HepG2 (cell line): Measurements from ENCODE around the gene COL25A1. TPM values are rescaled to one million over a fixed set of nuclear protein-coding genes. Genes with fewer than 3 reads are reported as not detected.

ENCODE experiments used
- ATAC-seq: fragments of 200-7000 bp; cut with Tn5 transposase; 3 replicates; pipeline ENCODE4 v1.9.1; 2020; ENCODE audit warnings: mild to moderate bottlenecking, moderate library complexity
- BruUV-seq: library from RNA; stranded (reverse); fragments of 400-500 nt; replicated peaks from 2 replicates; lab custom pipeline; 2021; lab: Mats Ljungman, UMichigan
- CTCF ChIA-PET: fragments of 300-600 bp; formaldehyde crosslinking; extraction: SDS; loops from one replicate; lab custom pipeline; 2021; ENCODE audit warnings: low total read pairs, inconsistent platforms, low intra/inter-chr PET ratio; lab: Yijun Ruan, JAX
- POLR2A ChIA-PET: fragments of 350-600 bp; sonication (Branson Sonifier 250); formaldehyde crosslinking; loops from one replicate; lab custom pipeline; 2020; ENCODE audit warnings: antibody characterized with exemption, inconsistent platforms; lab: Yijun Ruan, JAX
- DNase-seq: peaks from one replicate; pipeline ENCODE4 v3.0.0-alpha.2; 2015; ENCODE audit warnings: low spot score
- FAIRE-seq: peaks from 3 replicates; lab custom pipeline; 2011; peaks lifted over from hg19 to GRCh38; lab: Jason Lieb, UNC
- H2AFZ ChIP-seq: one replicate; pipeline ENCODE4 v1.6.1; 2011; ENCODE audit warnings: low read length, inconsistent platforms
- H3K27ac ChIP-seq: fragments of 300-600 bp; 3 replicates; pipeline ENCODE4 v1.8.0; 2011; ENCODE audit warnings: mixed run types, mild to moderate bottlenecking, mixed read lengths, low read length, inconsistent platforms; ENCODE audit not compliant: insufficient read depth; ENCODE audit errors: extremely low read length
- H3K27me3 ChIP-seq, 2 experiments: fragments of 200-600 bp in 1 of 2; 2 replicates in 1 of 2; 3 replicates in 1 of 2; pipeline versions ENCODE4 v1.6.0 to v1.8.0; 2011; ENCODE audit warnings: low read length in 2 of 2, mild to moderate bottlenecking in 2 of 2, moderate library complexity in 2 of 2, inconsistent platforms in 1 of 2; ENCODE audit not compliant: insufficient read depth in 2 of 2, control insufficient read depth in 1 of 2
- H3K36me3 ChIP-seq, 2 experiments: fragments of 200-600 bp in 1 of 2; replicated peaks in 1 of 2; 2 replicates in 1 of 2; 3 replicates in 1 of 2; pipeline versions ENCODE4 v1.5.1 to v1.8.0; 2011; ENCODE audit warnings: low read length in 2 of 2, inconsistent platforms in 1 of 2; ENCODE audit not compliant: insufficient read depth in 2 of 2, control insufficient read depth in 1 of 2
- H3K4me1 ChIP-seq: 2 replicates; pipeline ENCODE4 v1.5.1; 2012; ENCODE audit warnings: low read length, inconsistent platforms; ENCODE audit not compliant: insufficient read depth
- H3K4me2 ChIP-seq: 2 replicates; pipeline ENCODE4 v1.6.0; 2011; ENCODE audit warnings: low read depth, low read length, inconsistent platforms
- H3K4me3 ChIP-seq, 3 experiments: fragments of 200-600 bp in 1 of 3; sonication (generic), shearing (Covaris generic) in 1 of 3; replicated peaks in 1 of 3; 2 replicates each; pipeline ENCODE4 v1.5.1; 2011 to 2016; ENCODE audit warnings: low read length in 3 of 3, inconsistent platforms in 2 of 3, low read depth in 2 of 3, mild to moderate bottlenecking in 2 of 3, control low read depth in 1 of 3, mixed read lengths in 1 of 3; ENCODE audit not compliant: insufficient read depth in 1 of 3
- H3K79me2 ChIP-seq: one replicate; pipeline ENCODE4 v1.6.1; 2011; ENCODE audit warnings: low read length, inconsistent platforms; ENCODE audit not compliant: insufficient read depth
- H3K9ac ChIP-seq: 2 replicates; pipeline ENCODE4 v1.6.0; 2011; ENCODE audit warnings: mild to moderate bottlenecking, low read depth, low read length, inconsistent platforms; ENCODE audit not compliant: insufficient read depth
- H3K9me3 ChIP-seq: 2 replicates; pipeline ENCODE4 v1.5.1; 2012; ENCODE audit warnings: mild to moderate bottlenecking, low read length
- H4K20me1 ChIP-seq: 2 replicates; pipeline ENCODE4 v1.6.0; 2011; ENCODE audit warnings: inconsistent platforms, mild to moderate bottlenecking, low read length, moderate library complexity; ENCODE audit not compliant: insufficient read depth
- STAG1 ChIP-seq: sonication (generic); formaldehyde crosslinking; IDR thresholded peaks from 2 replicates; pipeline ENCODE4 v1.4.0; 2020; ENCODE audit warnings: missing genetic modification reagents
- ZBTB38 ChIP-seq: sonication (generic); formaldehyde crosslinking; IDR thresholded peaks from 2 replicates; pipeline ENCODE4 v1.5.1; 2020; ENCODE audit warnings: mild to moderate bottlenecking, missing genetic modification reagents
- ZFP41 ChIP-seq: sonication (generic); formaldehyde crosslinking; IDR thresholded peaks from 2 replicates; pipeline ENCODE4 v1.4.0; 2020; ENCODE audit warnings: mild to moderate bottlenecking, missing genetic modification reagents, borderline replicate concordance
- WGBS: methylation state at CpG from one replicate; pipeline ENCODE4 v1.1.6; 2017; ENCODE audit warnings: low lambda C conversion rate; 5-methylcytosine and 5-hydroxymethylcytosine counted together
- in situ Hi-C: cut with HindIII; loops from 2 replicates; pipeline ENCODE4 v1.10.0; 2017; ENCODE audit warnings: low pct_unique_long_range_greater_than_20kb; ENCODE audit not compliant: extremely low pct_ligation_motif_present
- intact Hi-C: fragments of 100-400 bp; cut with micrococcal nuclease; formaldehyde crosslinking; loops from one replicate; pipeline ENCODE4 v1.10.0; 2022; ENCODE audit not compliant: unreplicated experiment
- polyA plus RNA-seq, 8 experiments: library from polyadenylated mRNA; depleted of rRNA in 3 of 8; stranded (reverse) in 7 of 8; unstranded in 1 of 8; fragments of >200 nt; fragmentation: Illumina TruSeq in 4 of 8; extraction: Trizol in 4 of 8; gene quantifications; 2 replicates each; pipeline versions ENCODE4 v1.2.1 to v1.2.3, GENCODE V29; 2011 to 2016; ENCODE audit warnings: low read depth in 4 of 8, missing spikeins in 1 of 8, mixed read lengths in 1 of 8; ENCODE audit not compliant: insufficient read depth in 1 of 8
- total RNA-seq, 5 experiments: library from RNA; depleted of rRNA; stranded (reverse); fragments of >200 nt; fragmentation: Illumina TruSeq; extraction: Trizol; gene quantifications; 2 replicates each; pipeline ENCODE4 v1.2.3, GENCODE V29; 2016; ENCODE audit warnings: low read depth in 1 of 5
- TF ChIP-seq, protein P1 (sequence below): sonication (generic); formaldehyde crosslinking; IDR thresholded peaks from 2 replicates; pipeline ENCODE4 v1.8.1; 2022; ENCODE audit warnings: mild to moderate bottlenecking, missing genetic modification reagents
- TF ChIP-seq, protein P2 (sequence below): sonication (generic); formaldehyde crosslinking; IDR thresholded peaks from 2 replicates; pipeline ENCODE4 v1.5.1; 2020; ENCODE audit warnings: mild to moderate bottlenecking, missing genetic modification reagents

COL25A1 gene
- total and polyA plus RNA-seq, 2 of the 13 experiments (the other 11 are each of a cell fraction or from before 2014, with no cell fraction given) = not detected

DNA sequence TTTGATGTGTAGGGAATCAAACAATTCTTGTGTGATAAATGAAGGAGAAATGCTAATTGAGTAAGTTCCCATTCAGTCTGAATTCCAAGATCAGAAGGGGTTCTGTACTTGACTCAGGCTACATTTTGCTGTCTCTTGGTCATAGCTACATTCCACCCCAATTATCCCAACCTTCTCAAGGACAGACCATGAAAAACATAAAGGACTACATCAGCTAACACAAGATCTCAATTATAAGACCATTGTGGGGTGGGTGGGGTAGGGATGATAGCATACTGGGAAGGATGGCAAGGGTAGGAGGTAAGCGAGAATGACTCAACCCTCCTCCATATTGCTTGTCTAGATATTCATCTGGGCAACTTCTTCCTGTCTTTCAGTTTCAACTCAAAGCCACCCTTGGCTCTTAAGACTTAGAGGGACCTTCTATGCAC is 452.2 kb downstream of the COL25A1 start:
- Histone ChIP-seq H3K27me3 (no peaks in the 10 kb centered on the region; a peak in 1 of 5 replicates), H3K4me2 (no peak overlapping the region), H3K4me1 (no peaks in the 10 kb centered on the region), H2AFZ (no peak overlapping the region), H3K9me3 (no peaks in the 10 kb centered on the region), H3K27ac (no peak overlapping the region), H3K4me3 (no peak overlapping the region), H3K36me3 (no peaks in the 10 kb centered on the region), H4K20me1 (no peaks in the 10 kb centered on the region), H3K9ac (no peak overlapping the region), H3K79me2 (no peaks in the 10 kb centered on the region)
- CTCF ChIA-PET = no interaction called here
- intact Hi-C loops = no loop called here
- no peak for FAIRE-seq
- POLR2A ChIA-PET = no interaction called here
- TF ChIP-seq, protein P1, sequence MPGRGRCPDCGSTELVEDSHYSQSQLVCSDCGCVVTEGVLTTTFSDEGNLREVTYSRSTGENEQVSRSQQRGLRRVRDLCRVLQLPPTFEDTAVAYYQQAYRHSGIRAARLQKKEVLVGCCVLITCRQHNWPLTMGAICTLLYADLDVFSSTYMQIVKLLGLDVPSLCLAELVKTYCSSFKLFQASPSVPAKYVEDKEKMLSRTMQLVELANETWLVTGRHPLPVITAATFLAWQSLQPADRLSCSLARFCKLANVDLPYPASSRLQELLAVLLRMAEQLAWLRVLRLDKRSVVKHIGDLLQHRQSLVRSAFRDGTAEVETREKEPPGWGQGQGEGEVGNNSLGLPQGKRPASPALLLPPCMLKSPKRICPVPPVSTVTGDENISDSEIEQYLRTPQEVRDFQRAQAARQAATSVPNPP (CRISPR knock-in tag) = no peak
- TF ChIP-seq STAG1 (CRISPR knock-in tag) (no peak), ZBTB38 (CRISPR knock-in tag) (no peak), ZFP41 (CRISPR knock-in tag) (no peak)
- TF ChIP-seq, protein P2, sequence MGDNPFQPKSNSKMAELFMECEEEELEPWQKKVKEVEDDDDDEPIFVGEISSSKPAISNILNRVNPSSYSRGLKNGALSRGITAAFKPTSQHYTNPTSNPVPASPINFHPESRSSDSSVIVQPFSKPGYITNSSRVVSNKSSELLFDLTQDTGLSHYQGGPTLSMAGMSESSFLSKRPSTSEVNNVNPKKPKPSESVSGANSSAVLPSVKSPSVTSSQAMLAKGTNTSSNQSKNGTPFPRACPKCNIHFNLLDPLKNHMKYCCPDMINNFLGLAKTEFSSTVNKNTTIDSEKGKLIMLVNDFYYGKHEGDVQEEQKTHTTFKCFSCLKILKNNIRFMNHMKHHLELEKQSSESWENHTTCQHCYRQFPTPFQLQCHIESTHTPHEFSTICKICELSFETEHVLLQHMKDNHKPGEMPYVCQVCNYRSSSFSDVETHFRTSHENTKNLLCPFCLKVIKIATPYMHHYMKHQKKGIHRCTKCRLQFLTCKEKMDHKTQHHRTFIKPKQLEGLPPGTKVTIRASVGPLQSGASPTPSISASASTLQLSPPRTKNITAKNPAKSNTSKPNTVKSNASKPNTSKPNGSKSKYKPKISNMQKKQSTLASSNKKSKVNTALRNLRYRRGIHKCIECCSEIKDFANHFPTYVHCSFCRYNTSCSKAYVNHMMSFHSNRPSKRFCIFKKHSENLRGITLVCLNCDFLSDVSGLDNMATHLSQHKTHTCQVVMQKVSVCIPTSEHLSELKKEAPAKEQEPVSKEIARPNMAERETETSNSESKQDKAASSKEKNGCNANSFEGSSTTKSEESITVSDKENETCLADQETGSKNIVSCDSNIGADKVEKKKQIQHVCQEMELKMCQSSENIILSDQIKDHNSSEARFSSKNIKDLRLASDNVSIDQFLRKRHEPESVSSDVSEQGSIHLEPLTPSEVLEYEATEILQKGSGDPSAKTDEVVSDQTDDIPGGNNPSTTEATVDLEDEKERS (CRISPR knock-in tag) = no peak
- in situ Hi-C loops = no loop called here
- BruUV-seq = no TSS peak
- WGBS = 5% methylated on average over 1 of the region's 1 CpG
- DNase-seq = no peak
- ATAC-seq = no peak
